ENCODE measurements around the gene GRK5.

GRCh38 chr10:119217991-119218490 is 10.7 kb downstream of the GRK5 start:
- no peak for TF ChIP-seq EZH2phosphoT487 (IDR thresholded peaks at IDR 0.05; ENCODE audit: insufficient read depth, low read depth)
- TF ChIP-seq EZH2 (IDR thresholded peaks at IDR 0.05; ENCODE audit: insufficient read depth, poor library complexity, severe bottlenecking) = no peak
